HUES64 (cell line): Measurements from ENCODE around the gene MRPS18A.

Experiments used
- H3K27ac ChIP-seq: 2 replicates; pipeline ENCODE4 v1.7.0; 2013; ENCODE audit warnings: low read depth, low read length, inconsistent platforms
- H3K27me3 ChIP-seq: 2 replicates; pipeline ENCODE4 v1.6.1; 2013; ENCODE audit warnings: mild to moderate bottlenecking, low read length; ENCODE audit not compliant: insufficient read depth
- H3K36me3 ChIP-seq: 2 replicates; pipeline ENCODE4 v1.6.1; 2013; ENCODE audit warnings: mild to moderate bottlenecking, low read length; ENCODE audit not compliant: insufficient read depth
- H3K4me1 ChIP-seq: 2 replicates; pipeline ENCODE4 v1.6.1; 2013; ENCODE audit warnings: mild to moderate bottlenecking, low read length, moderate library complexity; ENCODE audit not compliant: insufficient read depth
- H3K4me3 ChIP-seq: 2 replicates; pipeline ENCODE4 v1.5.1; 2013; ENCODE audit warnings: mild to moderate bottlenecking, low read length, moderate library complexity
- H3K9ac ChIP-seq: 2 replicates; pipeline ENCODE4 v1.6.1; 2013; ENCODE audit warnings: mild to moderate bottlenecking, low read depth, low read length
- H3K9me3 ChIP-seq: 2 replicates; pipeline ENCODE4 v1.6.1; 2013; ENCODE audit warnings: low read depth, low read length; ENCODE audit not compliant: insufficient read depth
- WGBS: fragments of 150-250, 120-280 bp; methylation state at CpG from one replicate; pipeline ENCODE4 v1.1.7; 2013; ENCODE audit warnings: missing lambda C conversion rate; 5-methylcytosine and 5-hydroxymethylcytosine counted together

MRPS18A gene

DNA sequence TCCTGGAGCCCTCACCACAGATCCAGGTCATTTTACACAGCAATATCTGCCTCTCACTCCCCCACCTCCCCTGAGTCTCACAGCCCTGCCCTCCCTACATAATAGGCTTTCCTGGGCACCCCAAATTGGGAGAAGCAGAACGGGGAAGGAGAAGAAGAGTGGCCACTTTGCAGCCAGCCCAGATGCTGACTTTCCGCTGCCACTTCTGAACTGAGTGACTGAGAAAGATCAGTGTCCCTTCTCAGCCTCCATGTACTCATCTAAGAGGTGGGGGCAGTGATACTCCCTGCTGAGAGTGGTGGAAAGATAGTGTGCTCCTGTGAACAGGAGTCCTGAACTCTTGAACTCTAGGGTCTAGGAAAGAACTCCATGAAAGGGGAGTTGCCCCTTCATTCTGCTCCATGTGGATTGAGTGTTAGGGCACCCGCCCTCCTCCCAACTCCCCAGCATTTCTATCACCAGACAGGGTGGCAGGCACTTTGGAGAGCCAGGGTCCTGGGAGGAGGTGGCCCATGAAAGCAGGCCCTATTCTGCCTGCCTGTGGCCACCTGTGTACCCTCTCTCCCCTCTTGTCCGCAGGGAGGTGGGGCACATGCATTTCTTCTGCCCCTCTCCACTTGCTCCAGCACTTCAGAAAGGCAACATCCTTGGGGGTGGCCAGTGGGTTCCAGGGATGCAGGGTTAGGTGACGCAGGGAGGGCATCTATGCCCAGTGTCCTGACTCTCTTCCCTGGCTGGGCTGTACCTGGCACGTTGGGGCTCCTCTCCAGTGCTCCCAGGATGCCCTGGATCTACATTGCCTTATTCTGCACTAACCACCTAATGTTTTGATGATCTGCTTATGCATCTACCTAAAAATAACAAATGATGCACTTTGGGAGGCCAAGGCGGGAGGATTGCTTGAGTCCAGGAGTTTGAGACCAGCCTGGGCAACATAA, 38.3 kb upstream of the MRPS18A start:
- 87% methylated on average over 7 of the region's 7 CpGs for WGBS
- Histone ChIP-seq H3K36me3 (no peaks in the 10 kb centered on the region), H3K27me3 (no peaks in the 10 kb centered on the region), H3K9ac (no peak overlapping the region), H3K27ac (no peak overlapping the region), H3K4me3 (no peak overlapping the region), H3K9me3 (peaks cover 11% of the 10 kb centered on the region), H3K4me1 (no peaks in the 10 kb centered on the region)

DNA sequence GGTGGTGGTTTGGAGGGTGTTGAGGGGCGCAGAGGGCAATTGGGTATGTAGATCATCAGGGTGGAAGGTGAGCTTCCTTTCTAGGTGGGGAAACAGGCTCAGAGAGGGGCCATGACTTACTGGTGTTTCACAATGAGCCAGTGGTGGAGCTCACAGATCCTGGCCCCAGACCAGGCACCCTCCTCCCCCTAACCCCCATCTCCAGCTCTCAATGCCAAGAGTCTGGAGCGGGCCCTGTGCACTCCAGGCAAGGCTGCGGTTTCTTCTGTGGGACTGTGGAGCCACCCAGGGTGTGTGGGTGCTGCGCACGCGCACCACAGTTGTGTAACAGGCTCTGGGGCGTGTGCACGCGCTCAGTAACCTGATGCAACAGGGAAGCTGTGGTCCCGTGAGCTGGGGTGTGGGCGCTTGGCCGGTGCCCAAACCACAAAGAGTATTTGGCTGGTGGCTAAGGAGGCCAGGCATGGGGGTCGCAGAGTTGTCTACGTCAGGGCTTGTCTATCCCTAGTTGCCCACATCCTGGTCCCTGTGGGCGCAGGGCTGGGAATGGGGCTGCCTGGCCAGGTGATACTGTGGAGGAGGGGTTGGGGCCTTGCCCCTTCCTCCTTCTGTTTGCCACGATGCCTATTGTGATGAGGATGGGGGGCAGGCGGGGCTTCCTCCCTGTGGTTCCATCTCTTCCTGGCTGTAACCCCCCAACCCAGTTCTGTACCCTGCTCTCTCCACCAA, 37.5 kb upstream of the MRPS18A start:
- Histone ChIP-seq H3K4me3 (no peak overlapping the region), H3K36me3 (no peaks in the 10 kb centered on the region), H3K27ac (no peak overlapping the region), H3K9ac (no peak overlapping the region), H3K27me3 (no peaks in the 10 kb centered on the region), H3K4me1 (no peaks in the 10 kb centered on the region), H3K9me3 (0 out of 2 replicates have a peak, but pooled peaks cover 5% of the 10 kb centered on the region)
- WGBS: 95% methylated on average over 16 of the region's 17 CpGs

DNA sequence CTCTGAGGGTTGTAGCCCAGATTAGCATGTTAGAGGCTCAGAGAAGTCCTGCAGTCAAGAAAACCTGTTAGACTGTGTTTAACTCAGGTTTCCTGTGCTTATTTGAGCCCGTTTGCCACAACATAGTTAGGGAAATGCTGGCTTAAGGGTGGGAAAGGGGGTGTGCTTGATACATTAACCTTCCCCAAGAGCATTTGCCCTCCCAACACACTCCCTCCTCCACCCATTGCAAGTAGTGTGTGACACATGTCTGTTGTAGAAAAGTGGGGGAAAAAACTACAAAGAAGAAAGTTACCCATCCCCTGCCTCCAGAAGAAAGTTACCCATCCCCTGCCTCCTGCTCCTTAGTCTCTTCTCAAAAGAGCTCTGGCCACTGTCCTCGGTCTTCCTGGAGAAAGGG, 36.8 kb upstream of the MRPS18A start:
- Histone ChIP-seq H3K27ac (no peak overlapping the region), H3K27me3 (no peaks in the 10 kb centered on the region), H3K4me1 (no peaks in the 10 kb centered on the region), H3K4me3 (no peak overlapping the region), H3K36me3 (no peaks in the 10 kb centered on the region), H3K9me3 (no peaks in the 10 kb centered on the region), H3K9ac (no peak overlapping the region)
- WGBS: 75% methylated on average over 2 of the region's 2 CpGs

DNA sequence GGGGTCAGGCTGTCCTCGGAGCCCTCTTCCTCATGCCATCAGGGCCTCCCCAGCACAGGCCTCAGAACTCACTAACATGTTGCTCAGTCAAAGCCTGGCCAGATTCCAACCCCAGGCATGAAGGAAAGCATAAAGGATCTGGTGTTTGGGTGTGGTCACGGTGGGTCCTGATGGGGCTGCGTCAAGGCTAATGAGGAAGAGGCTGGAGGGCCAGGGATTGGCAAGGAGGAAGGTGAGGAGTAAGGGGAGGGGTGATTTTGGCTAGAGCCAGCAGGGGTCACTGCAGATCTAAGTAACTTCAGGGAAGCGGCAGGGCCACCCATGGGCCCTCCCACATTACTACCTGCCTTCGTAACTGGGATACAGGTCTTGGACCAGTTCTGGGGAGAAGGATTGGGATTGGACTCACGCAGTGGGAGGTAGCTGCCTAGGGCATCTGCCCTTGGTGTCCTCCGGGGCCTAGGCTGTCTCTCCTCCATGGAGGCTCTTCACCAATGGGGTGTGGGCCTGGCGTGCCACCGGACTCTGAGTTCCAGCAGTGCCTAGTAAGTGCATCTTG, 36.2 kb upstream of the MRPS18A start:
- no peaks in the 10 kb centered on the region for H3K9me3 ChIP-seq
- 54% methylated on average over 9 of the region's 9 CpGs for WGBS
- H3K27ac ChIP-seq: no peak overlapping the region
- no peaks in the 10 kb centered on the region for H3K27me3 ChIP-seq
- H3K4me1 ChIP-seq: no peaks in the 10 kb centered on the region
- H3K36me3 ChIP-seq: no peaks in the 10 kb centered on the region
- H3K4me3 ChIP-seq: no peak overlapping the region
- no peak overlapping the region for H3K9ac ChIP-seq

DNA sequence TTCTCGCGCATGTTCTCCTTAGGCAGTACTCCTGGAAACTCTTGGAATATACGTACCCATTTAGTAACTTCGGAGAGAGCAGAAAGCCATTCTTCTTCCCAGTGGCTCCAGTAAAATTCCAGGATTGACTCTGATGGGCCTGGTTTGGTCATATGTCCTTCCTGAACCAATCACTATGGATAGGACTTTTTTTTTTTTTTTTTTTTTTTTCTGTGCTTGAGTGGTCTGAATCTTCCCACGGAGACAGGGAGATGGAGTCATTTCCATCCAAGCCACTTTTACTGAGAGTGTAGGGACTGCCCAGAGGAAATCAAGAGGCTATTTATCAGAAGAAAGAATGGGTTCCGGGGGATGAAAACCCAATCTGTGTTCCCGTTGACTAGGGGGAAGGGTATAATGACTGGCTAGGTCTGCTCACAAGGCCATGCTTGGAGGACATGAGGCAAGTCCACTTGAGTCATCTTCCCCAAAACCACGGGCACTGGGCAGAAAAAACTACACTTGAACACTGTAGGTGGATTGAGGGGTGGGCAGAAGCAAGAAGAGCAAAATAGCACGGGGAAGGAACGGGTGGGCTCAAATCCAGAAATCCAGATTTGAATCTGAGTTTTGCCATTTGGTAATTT, 35.4 kb upstream of the MRPS18A start:
- Histone ChIP-seq H3K36me3 (no peaks in the 10 kb centered on the region), H3K27me3 (no peaks in the 10 kb centered on the region), H3K4me3 (no peak overlapping the region), H3K9me3 (no peaks in the 10 kb centered on the region), H3K4me1 (no peaks in the 10 kb centered on the region), H3K9ac (no peak overlapping the region), H3K27ac (no peak overlapping the region)
- 92% methylated on average over 10 of the region's 10 CpGs for WGBS

DNA sequence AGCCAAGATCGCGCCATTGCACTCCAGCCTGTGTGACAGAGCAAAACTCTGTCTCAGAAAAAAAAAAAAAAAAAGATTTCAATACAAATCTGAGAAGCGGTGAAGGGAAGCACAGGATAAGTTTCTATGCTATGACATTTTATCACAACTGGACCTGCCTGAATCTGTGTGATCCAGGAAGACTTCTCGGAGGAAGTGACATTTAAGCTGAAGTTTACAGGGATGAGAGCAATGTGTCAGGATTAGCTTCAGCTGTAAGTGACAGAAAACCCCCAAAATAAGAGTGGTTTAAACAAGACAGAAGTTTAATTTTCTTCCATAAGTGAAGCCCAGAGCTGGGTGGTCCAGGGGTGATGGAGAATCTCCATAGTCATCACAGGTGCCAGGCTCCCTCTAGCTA, 33.4 kb upstream of the MRPS18A start:
- no peaks in the 10 kb centered on the region for H3K27me3 ChIP-seq
- no peak overlapping the region for H3K4me3 ChIP-seq
- no peak overlapping the region for H3K9ac ChIP-seq
- WGBS: 73% methylated on average over 4 of the region's 4 CpGs
- H3K9me3 ChIP-seq: no peaks in the 10 kb centered on the region
- no peaks in the 10 kb centered on the region for H3K4me1 ChIP-seq
- H3K27ac ChIP-seq: no peak overlapping the region
- no peaks in the 10 kb centered on the region for H3K36me3 ChIP-seq

DNA sequence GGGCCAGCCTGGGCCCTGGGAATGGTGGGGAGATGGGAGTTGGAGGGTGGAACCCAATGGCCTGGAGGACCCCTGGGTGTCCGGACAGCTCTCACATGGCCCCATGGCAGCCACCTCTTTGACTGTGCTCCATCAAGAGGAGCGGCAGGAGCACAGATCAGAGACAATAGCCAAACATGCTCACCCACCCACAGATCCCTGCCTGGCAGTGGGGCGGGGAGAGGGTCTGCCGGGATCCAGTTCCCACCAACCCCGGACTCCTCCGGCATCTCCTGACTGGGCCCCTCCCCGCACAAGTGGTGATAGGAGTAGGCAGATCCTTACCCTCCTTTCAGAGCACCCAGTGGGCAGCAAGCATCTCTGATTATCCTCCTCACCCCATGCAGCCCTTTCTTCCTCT, 31.9 kb upstream of the MRPS18A start:
- Histone ChIP-seq H3K27me3 (no peaks in the 10 kb centered on the region), H3K9ac (no peak overlapping the region), H3K36me3 (no peaks in the 10 kb centered on the region), H3K27ac (no peak overlapping the region), H3K9me3 (no peaks in the 10 kb centered on the region), H3K4me3 (no peak overlapping the region), H3K4me1 (no peaks in the 10 kb centered on the region)
- 92% methylated on average over 7 of the region's 7 CpGs for WGBS

DNA sequence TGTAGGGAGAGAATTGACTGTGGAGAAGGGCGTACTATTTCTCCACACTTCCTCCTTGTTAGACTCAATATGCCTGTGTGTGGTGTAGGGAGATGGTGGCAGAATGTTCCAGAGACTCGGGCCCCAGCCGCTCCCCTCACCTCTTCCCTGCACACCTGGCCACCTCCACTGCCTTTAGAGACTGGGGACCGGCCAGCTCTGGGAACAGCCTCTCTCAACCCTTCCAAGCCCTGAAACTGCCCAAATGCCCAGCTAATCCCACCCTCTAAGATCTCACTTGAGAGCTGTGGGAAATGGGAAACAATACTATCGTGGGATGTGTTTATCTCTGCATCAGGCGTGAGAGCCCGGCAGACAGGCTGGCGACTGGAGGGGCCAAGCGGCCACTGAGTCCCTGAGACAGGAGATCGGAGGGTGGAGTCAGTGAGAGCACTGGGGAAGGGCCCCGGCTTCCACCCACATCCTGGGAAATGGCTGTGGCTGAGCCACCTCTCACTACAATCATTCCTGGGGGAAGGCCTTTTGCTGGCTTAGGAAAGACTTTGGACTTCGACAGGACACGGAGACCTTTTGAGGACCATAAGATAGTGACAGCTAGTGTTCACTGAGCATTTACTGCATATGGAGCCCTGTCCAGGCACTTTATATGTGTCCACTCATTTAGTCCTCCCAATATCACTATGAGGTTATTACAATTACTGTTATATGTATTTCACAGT, 31.0 kb upstream of the MRPS18A start:
- no peak overlapping the region for H3K27ac ChIP-seq
- H3K36me3 ChIP-seq: no peaks in the 10 kb centered on the region
- no peak overlapping the region for H3K9ac ChIP-seq
- 0 out of 2 replicates have a peak, but pooled peaks cover 3% of the 10 kb centered on the region for H3K4me1 ChIP-seq
- WGBS: 85% methylated on average over 12 of the region's 13 CpGs
- H3K4me3 ChIP-seq: no peak overlapping the region
- no peaks in the 10 kb centered on the region for H3K27me3 ChIP-seq
- H3K9me3 ChIP-seq: no peaks in the 10 kb centered on the region

DNA sequence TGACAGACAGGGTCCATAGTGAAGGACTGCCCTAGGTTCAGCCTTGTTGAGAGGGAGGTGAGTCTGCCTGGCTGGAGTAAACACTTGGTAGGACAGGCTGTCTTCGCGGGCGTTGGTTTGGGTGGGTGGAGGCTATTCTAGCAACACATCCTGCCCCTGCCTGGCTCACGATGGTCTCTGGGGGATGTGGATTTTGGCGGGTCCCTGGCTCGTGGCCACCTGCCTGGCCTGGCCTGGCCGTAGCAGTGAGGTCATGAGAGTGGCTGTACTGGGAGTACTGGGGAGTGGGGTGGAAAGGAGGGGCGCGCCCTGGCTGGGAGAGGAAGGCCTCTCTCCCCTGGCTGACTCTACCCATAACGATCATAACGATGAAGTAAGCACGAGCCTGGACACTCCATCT, 30.2 kb upstream of the MRPS18A start:
- Histone ChIP-seq H3K4me3 (no peak overlapping the region), H3K36me3 (no peaks in the 10 kb centered on the region), H3K27ac (no peak overlapping the region), H3K9me3 (no peaks in the 10 kb centered on the region), H3K4me1 (0 out of 2 replicates have a peak, but pooled peaks cover 3% of the 10 kb centered on the region), H3K27me3 (no peaks in the 10 kb centered on the region), H3K9ac (no peak overlapping the region)
- 94% methylated on average over 12 of the region's 12 CpGs for WGBS

DNA sequence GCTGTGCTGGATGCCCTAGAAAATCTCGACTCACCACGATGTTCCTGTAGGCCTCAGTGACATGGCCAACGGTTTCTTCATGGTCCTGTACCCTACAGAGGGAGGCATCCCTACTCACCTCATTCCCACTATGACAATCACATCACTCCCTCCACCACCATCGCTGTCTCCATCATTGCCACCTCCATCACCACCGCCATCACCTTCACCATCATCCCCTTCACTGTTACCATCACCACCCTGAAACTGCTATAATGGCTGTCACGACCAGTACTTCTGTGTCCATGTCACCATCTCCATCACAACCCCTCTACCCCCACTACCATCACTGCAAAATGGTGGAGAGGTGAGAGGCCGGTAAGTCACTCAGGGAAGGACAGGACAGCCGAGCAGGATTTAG, 29.8 kb upstream of the MRPS18A start:
- H3K27me3 ChIP-seq: no peaks in the 10 kb centered on the region
- no peaks in the 10 kb centered on the region for H3K36me3 ChIP-seq
- H3K27ac ChIP-seq: no peak overlapping the region
- 93% methylated on average over 8 of the region's 8 CpGs for WGBS
- H3K4me1 ChIP-seq: 0 out of 2 replicates have a peak, but pooled peaks cover 3% of the 10 kb centered on the region
- no peak overlapping the region for H3K4me3 ChIP-seq
- H3K9me3 ChIP-seq: no peaks in the 10 kb centered on the region
- no peak overlapping the region for H3K9ac ChIP-seq
